Pancreas (tissue), 10 donors: ENCODE data around the gene PTTG1IP. TPM values are rescaled to one million over a fixed set of nuclear protein-coding genes. Genes with fewer than 3 reads are reported as not detected.
A peak's percentile ranks its signal among the peaks of the same experiment; 100 is the strongest.

ENCODE experiments used
- ATAC-seq, 4 donors: fragments of 200-7000 bp; cut with Tn5 transposase; one replicate each; pipeline versions ENCODE4 v1.8.0 to v1.9.1; 2020; ENCODE audit warnings: mild to moderate bottlenecking in 4 of 4, moderate library complexity in 4 of 4
- DNase-seq, 6 donors: peaks; one replicate each; pipeline ENCODE4 v3.0.0-alpha.2; 2020
- FAIRE-seq: peaks from 2 replicates; lab custom pipeline; 2012; peaks lifted over from hg19 to GRCh38; lab: Jason Lieb, UNC
- H3K27ac ChIP-seq, 4 donors: fragments of 200-600 bp; sonication (generic); 1 replicate in 3 of 4; 2 replicates in 1 of 4; pipeline versions ENCODE4 v1.5.0 to v1.8.0; 2020
- H3K27me3 ChIP-seq, 4 donors: fragments of 200-600 bp; one replicate each; pipeline ENCODE4 v1.8.0; 2021
- H3K36me3 ChIP-seq, 3 donors: fragments of 200-600 bp; sonication (generic) in 1 of 3; one replicate each; pipeline versions ENCODE4 v1.5.0 to v1.8.0; 2020 to 2021
- H3K4me1 ChIP-seq, 3 donors: fragments of 200-600 bp; one replicate each; pipeline ENCODE4 v1.8.0; 2021
- H3K4me3 ChIP-seq, 4 donors: fragments of 200-600 bp; sonication (generic) in 2 of 4; one replicate each; pipeline versions ENCODE4 v1.5.0 to v1.8.0; 2020 to 2021
- H3K9me3 ChIP-seq, 4 donors: fragments of 200-600 bp; one replicate each; pipeline ENCODE4 v1.8.0; 2021
- WGBS, 2 donors: extraction: QIAGEN DNeasy Blood & Tissue Kit; methylation state at CpG; one replicate each; pipeline ENCODE4 v1.1.7; 2013; 5-methylcytosine and 5-hydroxymethylcytosine counted together
- intact Hi-C, 3 donors: fragments of 100-400 bp; cut with DNase I; formaldehyde crosslinking; loops; one replicate each; pipeline versions ENCODE4 v1.11.1 to v1.14.2; 2022
- polyA plus RNA-seq, 2 donors: library from polyadenylated mRNA; stranded (reverse); fragments of 200-250 nt; gene quantifications; one replicate each; pipeline ENCODE4 v1.2.3, GENCODE V29; 2013
- total RNA-seq, 6 donors: library from RNA; stranded (reverse); fragmentation: NEBNext Ultra II Directional in 4 of 6; extraction: Animal tissue kit (Norgen Biotek cat#: 25700) in 4 of 6; gene quantifications; one replicate each; pipeline versions ENCODE4 v1.2.1 to v1.2.4, GENCODE V29; 2021 to 2023
- TF ChIP-seq, protein P1 (sequence below), 4 donors: fragments of 200-600 bp; sonication (generic) in 3 of 4; IDR thresholded peaks; one replicate each; pipeline versions ENCODE4 v1.5.0 to v1.8.0; 2021; ENCODE audit warnings: antibody characterized with exemption in 4 of 4
- donor health status: healthy with polysubstance abuse.
- donor health status: DM: no; HTN: no; CAD: no; lungs with moderate emphysema.
- donor health status: DM: no; HTN: no; CAD: no.
- donor health status: control.
- donor health status: control.
- donor health status: Bipolar disorder and iron deficiency.
- donor health status: DM: yes; HTN: yes; CAD: no.
- donor health status: DM: no; HTN: no; CAD: no.
- donor health status: DM: no; HTN: no; CAD: no.
- donor health status: DM: yes; HTN: yes; CAD: no.

PTTG1IP gene
- total and polyA plus RNA-seq, 8 donors = 44.9 to 118 (median 60.6) TPM

DNA sequence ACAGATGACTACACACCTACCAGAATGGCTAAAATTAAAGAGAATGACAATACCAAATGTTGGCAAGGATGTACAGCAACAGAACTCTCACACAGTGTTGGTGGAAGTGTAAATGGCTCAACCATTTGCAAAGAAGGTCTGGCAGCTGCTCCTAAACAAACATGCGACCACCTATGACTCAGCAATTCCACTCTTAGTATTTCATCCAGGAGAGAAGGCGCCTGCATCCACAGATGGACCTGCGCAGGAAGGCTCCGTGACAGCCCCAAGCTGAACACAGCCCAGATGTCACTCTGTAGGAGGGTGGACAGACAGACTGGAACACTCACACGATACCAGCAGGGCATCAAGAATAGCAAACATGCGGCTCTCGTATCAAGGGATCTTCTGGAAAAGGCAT, 6.7 kb downstream of the PTTG1IP start:
- no peak for DNase-seq
- H3K9me3 ChIP-seq = no peaks in the 10 kb centered on the region
- no peak for FAIRE-seq
- WGBS, 2 donors = 77 to 80% methylated on average over 7 of the region's 7 CpGs
- no peak for ATAC-seq
- no peak overlapping the region for H3K27ac ChIP-seq
- TF ChIP-seq, protein P1, sequence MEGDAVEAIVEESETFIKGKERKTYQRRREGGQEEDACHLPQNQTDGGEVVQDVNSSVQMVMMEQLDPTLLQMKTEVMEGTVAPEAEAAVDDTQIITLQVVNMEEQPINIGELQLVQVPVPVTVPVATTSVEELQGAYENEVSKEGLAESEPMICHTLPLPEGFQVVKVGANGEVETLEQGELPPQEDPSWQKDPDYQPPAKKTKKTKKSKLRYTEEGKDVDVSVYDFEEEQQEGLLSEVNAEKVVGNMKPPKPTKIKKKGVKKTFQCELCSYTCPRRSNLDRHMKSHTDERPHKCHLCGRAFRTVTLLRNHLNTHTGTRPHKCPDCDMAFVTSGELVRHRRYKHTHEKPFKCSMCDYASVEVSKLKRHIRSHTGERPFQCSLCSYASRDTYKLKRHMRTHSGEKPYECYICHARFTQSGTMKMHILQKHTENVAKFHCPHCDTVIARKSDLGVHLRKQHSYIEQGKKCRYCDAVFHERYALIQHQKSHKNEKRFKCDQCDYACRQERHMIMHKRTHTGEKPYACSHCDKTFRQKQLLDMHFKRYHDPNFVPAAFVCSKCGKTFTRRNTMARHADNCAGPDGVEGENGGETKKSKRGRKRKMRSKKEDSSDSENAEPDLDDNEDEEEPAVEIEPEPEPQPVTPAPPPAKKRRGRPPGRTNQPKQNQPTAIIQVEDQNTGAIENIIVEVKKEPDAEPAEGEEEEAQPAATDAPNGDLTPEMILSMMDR (IDR thresholded peaks at IDR 0.05) = no peak
- H3K4me3 ChIP-seq = no peak overlapping the region
- H3K27me3 ChIP-seq = no peaks in the 10 kb centered on the region
- intact Hi-C loops = no loop called here
- H3K4me1 ChIP-seq = peaks cover 17 to 30% (median 18%) of the 10 kb centered on the region in 3 donors
- H3K36me3 ChIP-seq = peaks cover 0 to 7% (median 0%) of the 10 kb centered on the region in 3 donors

DNA sequence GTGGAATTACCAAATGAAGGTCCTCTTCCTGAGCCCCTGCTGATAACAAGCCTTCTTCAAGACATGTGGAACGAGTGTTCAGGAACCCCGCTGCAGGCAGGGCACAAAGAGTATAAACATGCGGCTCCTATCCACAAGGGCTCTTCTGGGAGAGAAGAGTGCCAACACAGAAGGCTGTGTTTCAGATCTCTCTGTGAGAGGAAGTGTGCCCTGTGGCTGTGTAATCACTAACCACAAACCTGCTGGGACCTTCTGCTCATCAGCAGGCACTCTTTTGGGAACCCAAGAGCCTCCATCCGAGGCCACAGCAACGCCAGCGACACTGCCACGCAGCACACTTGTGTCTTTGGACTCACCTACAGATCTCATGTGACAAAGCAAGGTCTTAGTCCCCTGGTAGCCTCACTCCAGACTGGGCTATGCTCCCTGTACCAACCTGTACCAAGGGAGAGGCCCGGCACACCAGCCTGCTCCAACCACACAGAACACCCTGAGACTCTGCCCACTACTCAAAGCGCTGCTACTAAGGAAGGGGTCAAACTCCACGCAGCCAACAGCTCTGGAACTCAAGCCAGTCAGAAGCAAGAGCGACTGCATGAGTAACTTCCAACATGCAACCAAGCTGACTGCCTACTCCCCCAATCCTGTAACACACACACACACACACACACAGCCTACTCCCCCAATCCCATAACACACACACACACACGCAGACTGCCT, 7.8 kb downstream of the PTTG1IP start:
- H3K4me1 ChIP-seq = peaks cover 7 to 19% (median 8%) of the 10 kb centered on the region in 3 donors
- FAIRE-seq (no peak), DNase-seq (no peak), ATAC-seq (peak in 2 of 4 donors; percentile 22 to 26)
- no peaks in the 10 kb centered on the region for H3K27me3 ChIP-seq
- peaks cover 0 to 7% (median 0%) of the 10 kb centered on the region in 3 donors for H3K36me3 ChIP-seq
- WGBS, 2 donors = 76 to 80% methylated on average over 12 of the region's 12 CpGs
- intact Hi-C loops = no loop called here
- H3K9me3 ChIP-seq = no peaks in the 10 kb centered on the region
- H3K27ac ChIP-seq = no peak overlapping the region
- TF ChIP-seq, protein P1 (IDR thresholded peaks at IDR 0.05) = no peak
- H3K4me3 ChIP-seq = no peak overlapping the region

DNA sequence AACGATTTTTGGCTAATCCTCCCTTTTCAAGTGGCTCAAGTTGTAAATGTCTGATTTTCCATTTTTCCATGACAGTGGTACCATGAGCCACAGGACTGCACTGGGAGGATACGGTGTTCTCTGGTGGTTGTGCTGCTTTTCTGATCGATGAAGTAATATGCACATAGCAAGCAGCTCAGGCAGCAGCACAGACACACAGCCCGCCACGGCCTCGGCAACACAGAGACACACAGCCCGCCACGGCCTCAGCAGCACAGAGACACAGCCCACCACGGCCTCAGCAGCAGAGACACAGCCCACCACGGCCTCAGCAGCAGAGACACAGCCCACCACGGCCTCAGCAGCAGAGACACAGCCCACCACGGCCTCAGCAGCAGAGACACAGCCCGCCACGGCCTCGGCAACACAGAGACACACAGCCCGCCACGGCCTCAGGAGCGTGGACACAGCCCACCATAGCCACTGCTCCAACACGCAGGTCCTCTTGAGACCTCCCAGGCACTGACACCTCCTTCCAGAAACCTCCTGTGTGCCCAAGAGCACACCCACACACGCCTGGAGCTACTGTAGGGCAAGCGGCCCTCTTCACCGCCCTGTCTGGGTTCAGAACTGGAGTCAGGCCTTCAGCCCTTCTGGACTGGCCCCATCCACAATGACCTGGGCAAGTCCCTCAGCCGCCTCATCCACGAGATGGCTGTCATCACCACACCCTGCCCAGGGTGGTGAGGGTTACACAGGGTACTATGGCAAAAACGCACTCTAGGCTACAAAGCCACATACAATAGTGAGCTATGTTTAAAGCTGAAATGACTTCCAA, 10.4 kb downstream of the PTTG1IP start:
- ATAC-seq (no peak), DNase-seq (peak in 1 of 6 donors; percentile 27), FAIRE-seq (no peak)
- Histone ChIP-seq H3K9me3 (no peaks in the 10 kb centered on the region), H3K27ac (no peak overlapping the region), H3K4me1 (peaks cover 0 to 1% (median 0%) of the 10 kb centered on the region in 3 donors), H3K36me3 (peaks cover 0 to 24% (median 8%) of the 10 kb centered on the region in 3 donors), H3K27me3 (no peaks in the 10 kb centered on the region), H3K4me3 (no peak overlapping the region)
- TF ChIP-seq, protein P1 (IDR thresholded peaks at IDR 0.05) = no peak
- intact Hi-C loops = no loop called here
- 88 to 89% methylated on average over 24 to 25 of the region's 25 CpGs for whole genome bisulfite sequencing, 2 donors

DNA sequence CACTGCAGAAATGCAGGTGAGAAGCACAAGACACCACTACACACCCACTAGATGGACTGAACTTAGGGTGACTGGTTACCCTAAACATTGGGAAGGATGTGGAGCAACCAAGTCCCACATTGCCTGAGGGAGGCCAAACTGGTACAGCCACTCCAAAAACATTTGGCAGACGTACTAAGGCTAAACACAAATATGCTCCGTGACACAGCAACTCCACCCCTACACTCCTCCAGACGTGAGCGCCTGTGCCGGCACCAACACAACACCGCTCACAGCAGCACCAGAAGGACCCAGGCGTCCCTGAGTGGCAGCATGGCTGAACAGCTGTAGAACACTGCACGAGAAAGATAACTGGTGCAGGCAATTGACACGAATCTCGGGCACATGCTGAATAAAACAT, 14.7 kb downstream of the PTTG1IP start:
- Histone ChIP-seq H3K27me3 (no peaks in the 10 kb centered on the region), H3K4me1 (no peaks in the 10 kb centered on the region), H3K27ac (no peak overlapping the region), H3K9me3 (no peaks in the 10 kb centered on the region), H3K4me3 (no peak overlapping the region), H3K36me3 (peaks cover 0 to 35% (median 15%) of the 10 kb centered on the region in 3 donors)
- no peak for DNase-seq
- TF ChIP-seq, protein P1 (IDR thresholded peaks at IDR 0.05) = no peak
- ATAC-seq = no peak
- FAIRE-seq = no peak
- 75 to 80% methylated on average over 10 of the region's 10 CpGs for WGBS, 2 donors
- intact Hi-C loops = no loop called here
